MCF 10A (cell line): ENCODE measurements around the gene KHK. TPM values are rescaled to one million over a fixed set of nuclear protein-coding genes. Genes with fewer than 3 reads are reported as not detected.
"Not testable (repeated sequence)": the region's sequence is repeated elsewhere in the genome, so short reads cannot be mapped to it uniquely, and the experiment has no call there.

Experiments
- BruUV-seq: library from RNA; stranded (reverse); fragments of 400-500 nt; replicated peaks from 2 replicates; lab custom pipeline; 2021; lab: Mats Ljungman, UMichigan
- CTCF ChIA-PET: fragments of 300-600 bp; sonication (Branson Sonifier 250); formaldehyde crosslinking; extraction: SDS; loops from one replicate; lab custom pipeline; 2021; ENCODE audit warnings: antibody characterized with exemption, inconsistent platforms; lab: Yijun Ruan, JAX
- POLR2A ChIA-PET: fragments of 300-600, 350-650 bp; sonication (Branson Sonifier 250); formaldehyde crosslinking; extraction: SDS; loops from one replicate; lab custom pipeline; 2020; ENCODE audit warnings: antibody characterized with exemption, inconsistent platforms; lab: Yijun Ruan, JAX
- DNase-seq: peaks from one replicate; pipeline ENCODE4 v3.0.0-alpha.2; 2018; ENCODE audit not compliant: unreplicated experiment
- H3K27ac Mint-ChIP-seq: one replicate; pipeline ENCODE4 v1.8.0; 2022; ENCODE audit warnings: mild to moderate bottlenecking, low read depth, mixed read lengths; ENCODE audit not compliant: unreplicated experiment
- H3K27me3 Mint-ChIP-seq: one replicate; pipeline ENCODE4 v1.8.0; 2022; ENCODE audit warnings: mixed read lengths; ENCODE audit not compliant: insufficient read depth, unreplicated experiment
- H3K36me3 Mint-ChIP-seq: one replicate; pipeline ENCODE4 v1.8.0; 2022; ENCODE audit warnings: mild to moderate bottlenecking, moderate library complexity, mixed read lengths; ENCODE audit not compliant: insufficient read depth, unreplicated experiment
- H3K4me1 Mint-ChIP-seq: one replicate; pipeline ENCODE4 v1.8.0; 2022; ENCODE audit warnings: mixed read lengths; ENCODE audit not compliant: insufficient read depth, unreplicated experiment
- H3K4me3 Mint-ChIP-seq: one replicate; pipeline ENCODE4 v1.8.0; 2022; ENCODE audit warnings: mild to moderate bottlenecking, moderate library complexity, mixed read lengths; ENCODE audit not compliant: unreplicated experiment
- H3K9me3 Mint-ChIP-seq: one replicate; pipeline ENCODE4 v1.8.0; 2022; ENCODE audit warnings: mixed read lengths; ENCODE audit not compliant: unreplicated experiment
- intact Hi-C: fragments of 100-400 bp; cut with micrococcal nuclease; formaldehyde crosslinking; loops from 2 replicates; pipeline ENCODE4 v1.14.1; 2022
- total RNA-seq: library from RNA; stranded (reverse); gene quantifications from 2 replicates; pipeline ENCODE4 v1.2.3, GENCODE V29; 2022
- TF ChIP-seq, protein P1 (sequence below): fragments of 200-600 bp; IDR thresholded peaks from one replicate; pipeline ENCODE4 v1.8.0; 2022; ENCODE audit warnings: antibody characterized with exemption, mild to moderate bottlenecking; ENCODE audit not compliant: unreplicated experiment

The KHK gene
- total RNA-seq, 1 experiment from 2014 or later = 2.6 TPM

- Mint-ChIP-seq H3K27ac (no peak overlapping the region), H3K9me3 (no peaks in the 10 kb centered on the region), H3K27me3 (no peaks in the 10 kb centered on the region), H3K4me1 (no peaks in the 10 kb centered on the region), H3K36me3 (no peaks in the 10 kb centered on the region), H3K4me3 (no peak overlapping the region)
- TF ChIP-seq, protein P1, sequence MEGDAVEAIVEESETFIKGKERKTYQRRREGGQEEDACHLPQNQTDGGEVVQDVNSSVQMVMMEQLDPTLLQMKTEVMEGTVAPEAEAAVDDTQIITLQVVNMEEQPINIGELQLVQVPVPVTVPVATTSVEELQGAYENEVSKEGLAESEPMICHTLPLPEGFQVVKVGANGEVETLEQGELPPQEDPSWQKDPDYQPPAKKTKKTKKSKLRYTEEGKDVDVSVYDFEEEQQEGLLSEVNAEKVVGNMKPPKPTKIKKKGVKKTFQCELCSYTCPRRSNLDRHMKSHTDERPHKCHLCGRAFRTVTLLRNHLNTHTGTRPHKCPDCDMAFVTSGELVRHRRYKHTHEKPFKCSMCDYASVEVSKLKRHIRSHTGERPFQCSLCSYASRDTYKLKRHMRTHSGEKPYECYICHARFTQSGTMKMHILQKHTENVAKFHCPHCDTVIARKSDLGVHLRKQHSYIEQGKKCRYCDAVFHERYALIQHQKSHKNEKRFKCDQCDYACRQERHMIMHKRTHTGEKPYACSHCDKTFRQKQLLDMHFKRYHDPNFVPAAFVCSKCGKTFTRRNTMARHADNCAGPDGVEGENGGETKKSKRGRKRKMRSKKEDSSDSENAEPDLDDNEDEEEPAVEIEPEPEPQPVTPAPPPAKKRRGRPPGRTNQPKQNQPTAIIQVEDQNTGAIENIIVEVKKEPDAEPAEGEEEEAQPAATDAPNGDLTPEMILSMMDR = no peak
- CTCF ChIA-PET = interaction anchor here (0.9 to 10.4 kb wide), 4 partner anchors 89 to 201 kb away, joined by 4 to 96 read pairs (median 28); partner anchors contain the start of gene TRIM54
- DNase-seq = no peak
- intact Hi-C loops = no loop called here
- BruUV-seq = no TSS peak
- POLR2A ChIA-PET = no interaction called here
Measured at GRCh38 chr2:27102329-27102728, 15.8 kb downstream of the KHK start.

DNA sequence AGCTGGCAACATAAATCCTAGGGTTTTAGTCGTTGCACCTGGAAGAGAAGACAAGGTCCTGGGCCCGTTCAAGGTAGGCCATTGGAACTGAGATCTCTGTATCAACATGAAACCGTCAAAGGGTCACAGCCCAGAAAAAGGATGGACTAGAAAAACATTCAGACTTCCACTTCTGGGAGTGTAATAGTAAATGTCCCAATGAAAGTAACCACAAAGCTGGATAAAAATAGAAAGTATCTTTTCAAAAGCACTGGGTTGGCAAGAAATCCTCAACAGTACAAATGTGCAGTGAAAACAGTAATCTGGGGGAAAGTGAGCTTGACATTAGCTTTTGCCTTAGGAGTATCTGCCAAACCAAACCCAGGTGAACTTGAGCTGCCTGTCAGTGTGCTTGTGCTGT, 19.4 kb downstream of the KHK start:
- Mint-ChIP-seq H3K27ac (no peak overlapping the region), H3K36me3 (peaks cover 9% of the 10 kb centered on the region), H3K27me3 (no peaks in the 10 kb centered on the region), H3K4me3 (no peak overlapping the region), H3K4me1 (no peaks in the 10 kb centered on the region), H3K9me3 (no peaks in the 10 kb centered on the region)
- intact Hi-C loops = no loop called here
- CTCF ChIA-PET = interaction anchor here (1.1 to 2.5 kb wide), 4 partner anchors 10 to 197 kb away, joined by 3 to 13 read pairs (median 4); partner anchors contain the start of gene KHK
- no TSS peak for BruUV-seq
- POLR2A ChIA-PET = interaction anchor here (0.7 to 1.4 kb wide), 4 partner anchors 8 to 266 kb away, joined by 3 to 4 read pairs (median 3); partner anchors contain the start of gene PREB
- no peak for DNase-seq
- TF ChIP-seq, protein P1 = no peak

GRCh38 chr2:27108221-27108620, 21.6 kb downstream of the KHK start:
- no TSS peak for BruUV-seq
- CTCF ChIA-PET = interaction anchor here (0.8 to 1.2 kb wide), 6 partner anchors 9 to 262 kb away, joined by 3 to 8 read pairs (median 4); no protein-coding TSS in a partner anchor
- POLR2A ChIA-PET = interaction anchor here (0.6 to 1.2 kb wide), 2 partner anchors 10 to 186 kb away, joined by 3 to 4 read pairs; no protein-coding TSS in a partner anchor
- no peak for DNase-seq
- H3K27ac Mint-ChIP-seq = no peak overlapping the region
- TF ChIP-seq, protein P1 = no peak
- H3K27me3 Mint-ChIP-seq = no peaks in the 10 kb centered on the region
- H3K9me3 Mint-ChIP-seq = no peaks in the 10 kb centered on the region
- intact Hi-C loops = no loop called here
- peaks cover 9% of the 10 kb centered on the region for H3K36me3 Mint-ChIP-seq
- H3K4me3 Mint-ChIP-seq = no peak overlapping the region
- no peaks in the 10 kb centered on the region for H3K4me1 Mint-ChIP-seq

GRCh38 chr2:27109083-27109482, 22.5 kb downstream of the KHK start:
- Mint-ChIP-seq H3K27ac (no peak overlapping the region), H3K27me3 (no peaks in the 10 kb centered on the region), H3K4me1 (no peaks in the 10 kb centered on the region), H3K9me3 (no peaks in the 10 kb centered on the region), H3K36me3 (peaks cover 9% of the 10 kb centered on the region), H3K4me3 (no peak overlapping the region)
- ChIA-PET POLR2A (interaction anchor here (0.6 to 1.2 kb wide), 2 partner anchors 9 to 185 kb away, joined by 3 to 4 read pairs; no protein-coding TSS in a partner anchor), CTCF (interaction anchor here (1.0 to 1.1 kb wide), 3 partner anchors 10 to 171 kb away, joined by 3 to 8 read pairs (median 4); no protein-coding TSS in a partner anchor)
- TF ChIP-seq, protein P1 = no peak
- DNase-seq = no peak
- BruUV-seq = no TSS peak
- intact Hi-C loops = no loop called here

GRCh38 chr2:27110603-27111352, 24.2 kb downstream of the KHK start:
- not testable (repeated sequence) for BruUV-seq
- POLR2A ChIA-PET = interaction anchor here (1.0 kb wide), 1 partner anchor 129 kb away, joined by 3 read pairs; no protein-coding TSS in a partner anchor
- CTCF ChIA-PET = interaction anchor here (1.4 to 1.6 kb wide), 2 partner anchors 13 to 192 kb away, joined by 3 to 6 read pairs; no protein-coding TSS in a partner anchor

More at GRCh38 chr2:27110603-27111352, 24.2 kb downstream of the KHK start:
- intact Hi-C loops, H3K9me3 Mint-ChIP-seq, H3K4me3 Mint-ChIP-seq, H3K4me1 Mint-ChIP-seq, DNase-seq, H3K36me3 Mint-ChIP-seq, H3K27me3 Mint-ChIP-seq, H3K27ac Mint-ChIP-seq: not testable (repeated sequence)
